Hepatocyte (in vitro differentiated cells): Measurements from ENCODE around the gene TLE7. TPM values are rescaled to one million over a fixed set of nuclear protein-coding genes. Genes with fewer than 3 reads are reported as not detected.

ENCODE experiments used
- DNase-seq: peaks from one replicate; pipeline ENCODE4 v3.0.0-alpha.2; 2016; ENCODE audit warnings: low spot score
- H2AFZ ChIP-seq: fragments of 200-600 bp; sonication (generic); 2 replicates; pipeline ENCODE4 v1.6.0; 2016; ENCODE audit warnings: antibody characterized with exemption, mild to moderate bottlenecking
- H3K27ac ChIP-seq: fragments of 200-600 bp; sonication (generic); 2 replicates; pipeline ENCODE4 v1.5.1; 2016; ENCODE audit warnings: mild to moderate bottlenecking
- H3K27me3 ChIP-seq: fragments of 200-600 bp; sonication (generic); 2 replicates; pipeline ENCODE4 v1.6.1; 2016
- H3K36me3 ChIP-seq: fragments of 200-600 bp; sonication (generic); replicated peaks from 2 replicates; pipeline ENCODE4 v1.5.1; 2016; ENCODE audit warnings: low read depth; ENCODE audit not compliant: insufficient read depth
- H3K4me1 ChIP-seq: fragments of 200-600 bp; sonication (generic); 2 replicates; pipeline ENCODE4 v1.5.1; 2016; ENCODE audit warnings: mild to moderate bottlenecking, moderate library complexity; ENCODE audit not compliant: insufficient read depth
- H3K4me2 ChIP-seq: fragments of 200-600 bp; sonication (generic); 2 replicates; pipeline ENCODE4 v1.6.0; 2016
- H3K4me3 ChIP-seq: fragments of 200-600 bp; sonication (generic); 2 replicates; pipeline ENCODE4 v1.5.1; 2016; ENCODE audit warnings: mild to moderate bottlenecking
- H3K79me2 ChIP-seq: fragments of 200-600 bp; sonication (generic); 2 replicates; pipeline ENCODE4 v1.6.0; 2017; ENCODE audit warnings: mild to moderate bottlenecking
- H3K9me2 ChIP-seq: fragments of 200-600 bp; sonication (generic); replicated peaks from 2 replicates; pipeline ENCODE4 v1.6.0; 2017; ENCODE audit warnings: mild to moderate bottlenecking; ENCODE audit not compliant: insufficient read depth
- H3K9me3 ChIP-seq: fragments of 200-600 bp; sonication (generic); 2 replicates; pipeline ENCODE4 v1.5.1; 2016; ENCODE audit warnings: low read depth, mild to moderate bottlenecking
- H4K20me1 ChIP-seq: fragments of 200-600 bp; sonication (generic); 2 replicates; pipeline ENCODE4 v1.6.0; 2016; ENCODE audit warnings: mild to moderate bottlenecking; ENCODE audit not compliant: insufficient read depth, poor library complexity, severe bottlenecking
- EZH2 ChIP-seq: fragments of 200-600 bp; sonication (generic); IDR thresholded peaks from 2 replicates; pipeline ENCODE4 v1.6.1; 2016; ENCODE audit warnings: antibody characterized with exemption, mild to moderate bottlenecking, borderline replicate concordance
- EZH2phosphoT487 ChIP-seq: fragments of 200-600 bp; sonication (generic); IDR thresholded peaks from one replicate; pipeline ENCODE4 v1.6.1; 2018; ENCODE audit warnings: antibody characterized with exemption, mild to moderate bottlenecking, low read depth, moderate library complexity; ENCODE audit not compliant: unreplicated experiment, severe bottlenecking
- WGBS: methylation state at CpG from one replicate; pipeline ENCODE4 v1.1.6; 2016; ENCODE audit warnings: low lambda C conversion rate; ENCODE audit errors: missing lambda C conversion rate; 5-methylcytosine and 5-hydroxymethylcytosine counted together
- polyA plus RNA-seq: library from polyadenylated mRNA; unstranded; fragments of >200 nt; fragmentation: Nextera tagmentation; extraction: Ambion mirVana; gene quantifications from 2 replicates; pipeline ENCODE4 v1.2.1, GENCODE V29; 2016
- total RNA-seq: library from RNA; depleted of rRNA; stranded (reverse); fragments of >200 nt; gene quantifications from 2 replicates; pipeline ENCODE4 v1.2.3, GENCODE V29; 2014
- TF ChIP-seq, protein P1 (sequence below): fragments of 200-600 bp; sonication (generic); IDR thresholded peaks from 2 replicates; pipeline ENCODE4 v1.5.1; 2016; ENCODE audit warnings: antibody characterized with exemption, mild to moderate bottlenecking; ENCODE audit not compliant: poor library complexity

TLE7 gene
- total RNA-seq: not detected in 2 replicates
- not detected in 2 replicates for polyA plus RNA-seq

DNA sequence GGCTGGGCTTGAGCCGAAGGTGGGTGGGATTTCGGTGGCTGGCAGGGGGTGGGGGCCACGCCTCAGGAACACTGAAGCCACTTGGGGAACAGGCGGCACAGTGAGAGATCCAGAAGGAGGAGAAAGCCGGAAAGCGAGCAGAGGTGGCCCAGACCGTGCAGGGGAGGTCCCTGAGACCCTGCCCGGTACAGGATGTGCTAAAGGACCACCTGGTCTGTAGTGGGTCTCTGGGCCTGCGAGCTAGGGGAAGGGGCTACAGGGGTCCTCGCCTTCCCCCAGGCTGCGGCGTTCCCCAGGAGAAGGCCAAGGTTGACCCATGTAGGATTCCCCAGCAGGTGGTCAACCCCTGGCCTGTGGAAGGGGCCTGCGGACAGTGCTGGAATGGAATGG lies at the start of gene TLE7:
TSS of gene TLE7 (minus strand) at position 4 of the 390 bp plus-strand sequence. CDS start 8,730 bp downstream, outside the sequence.
- H3K9me2 ChIP-seq: no peaks in the 10 kb centered on the region
- H3K36me3 ChIP-seq: no peaks in the 10 kb centered on the region
- no peaks in the 10 kb centered on the region for H3K79me2 ChIP-seq
- peaks cover 5% of the 10 kb centered on the region for H3K9me3 ChIP-seq
- TF ChIP-seq EZH2: no peak
- TF ChIP-seq EZH2phosphoT487: no peak
- TF ChIP-seq, protein P1, sequence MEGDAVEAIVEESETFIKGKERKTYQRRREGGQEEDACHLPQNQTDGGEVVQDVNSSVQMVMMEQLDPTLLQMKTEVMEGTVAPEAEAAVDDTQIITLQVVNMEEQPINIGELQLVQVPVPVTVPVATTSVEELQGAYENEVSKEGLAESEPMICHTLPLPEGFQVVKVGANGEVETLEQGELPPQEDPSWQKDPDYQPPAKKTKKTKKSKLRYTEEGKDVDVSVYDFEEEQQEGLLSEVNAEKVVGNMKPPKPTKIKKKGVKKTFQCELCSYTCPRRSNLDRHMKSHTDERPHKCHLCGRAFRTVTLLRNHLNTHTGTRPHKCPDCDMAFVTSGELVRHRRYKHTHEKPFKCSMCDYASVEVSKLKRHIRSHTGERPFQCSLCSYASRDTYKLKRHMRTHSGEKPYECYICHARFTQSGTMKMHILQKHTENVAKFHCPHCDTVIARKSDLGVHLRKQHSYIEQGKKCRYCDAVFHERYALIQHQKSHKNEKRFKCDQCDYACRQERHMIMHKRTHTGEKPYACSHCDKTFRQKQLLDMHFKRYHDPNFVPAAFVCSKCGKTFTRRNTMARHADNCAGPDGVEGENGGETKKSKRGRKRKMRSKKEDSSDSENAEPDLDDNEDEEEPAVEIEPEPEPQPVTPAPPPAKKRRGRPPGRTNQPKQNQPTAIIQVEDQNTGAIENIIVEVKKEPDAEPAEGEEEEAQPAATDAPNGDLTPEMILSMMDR: no peak
- no peak within 1 kb of the TSS for H3K4me2 ChIP-seq
- no peak for DNase-seq
- WGBS: 92% methylated on average over 13 of the region's 13 CpGs
- H2AFZ ChIP-seq: no peak within 1 kb of the TSS
- H3K27ac ChIP-seq: no peak within 1 kb of the TSS
- H3K27me3 ChIP-seq: no peaks in the 10 kb centered on the region
- H3K4me3 ChIP-seq: no peak within 1 kb of the TSS
- no peaks in the 10 kb centered on the region for H3K4me1 ChIP-seq
- H4K20me1 ChIP-seq: no peaks in the 10 kb centered on the region

DNA sequence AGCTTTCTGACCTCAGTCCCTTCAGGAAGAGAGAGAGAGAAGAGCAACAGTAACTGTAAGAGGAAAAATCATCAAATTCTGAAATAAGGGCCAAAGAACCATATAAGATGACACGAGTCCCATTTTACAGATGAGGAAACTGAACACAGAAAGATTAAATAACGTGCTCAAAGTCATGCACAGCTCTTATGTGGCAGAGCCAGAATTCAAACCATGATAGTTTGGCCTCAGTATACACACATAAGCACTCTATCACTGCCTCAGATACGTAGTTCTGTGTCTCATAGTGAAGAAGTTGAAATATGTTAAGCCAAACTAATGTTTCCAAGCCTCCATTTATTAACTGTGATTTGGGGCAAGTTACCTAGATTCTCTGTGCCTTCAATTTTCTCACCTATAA lies 49.2 kb upstream of the TLE7 start:
- H3K36me3 ChIP-seq: no peaks in the 10 kb centered on the region
- no peak overlapping the region for H3K4me3 ChIP-seq
- no peaks in the 10 kb centered on the region for H3K9me2 ChIP-seq
- WGBS: 73% methylated on average over 3 of the region's 3 CpGs
- no peaks in the 10 kb centered on the region for H3K27me3 ChIP-seq
- no peaks in the 10 kb centered on the region for H4K20me1 ChIP-seq
- no peaks in the 10 kb centered on the region for H3K79me2 ChIP-seq
- TF ChIP-seq, protein P1: no peak
- TF ChIP-seq EZH2: no peak
- TF ChIP-seq EZH2phosphoT487: no peak
- H3K4me1 ChIP-seq: no peaks in the 10 kb centered on the region
- H3K9me3 ChIP-seq: no peaks in the 10 kb centered on the region
- H3K27ac ChIP-seq: no peak overlapping the region
- DNase-seq: no peak
- no peak overlapping the region for H3K4me2 ChIP-seq
- H2AFZ ChIP-seq: no peak overlapping the region

DNA sequence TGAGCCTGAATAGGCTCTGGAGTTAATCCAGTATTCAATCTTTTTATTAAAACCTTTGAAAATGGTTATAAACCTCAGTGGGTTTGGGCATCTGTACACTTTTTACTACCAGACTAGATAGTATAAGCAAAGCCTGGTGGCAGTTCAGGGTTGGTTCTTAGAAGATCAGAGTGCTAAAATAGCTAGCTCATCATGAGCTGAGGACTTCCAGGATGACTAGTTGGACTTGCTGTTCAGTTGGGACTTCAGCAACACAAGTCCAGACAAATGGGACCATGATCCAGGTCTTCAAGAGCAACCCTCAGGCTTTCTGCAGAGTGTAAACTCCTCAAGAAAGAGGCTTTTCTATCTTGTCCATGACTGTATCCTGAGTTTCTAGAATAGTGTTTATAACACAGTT lies 48.5 kb upstream of the TLE7 start:
- no peak overlapping the region for H3K27ac ChIP-seq
- no peak for TF ChIP-seq EZH2phosphoT487
- TF ChIP-seq EZH2: no peak
- TF ChIP-seq, protein P1: no peak
- no peaks in the 10 kb centered on the region for H3K27me3 ChIP-seq
- DNase-seq: no peak
- H4K20me1 ChIP-seq: no peaks in the 10 kb centered on the region
- no peaks in the 10 kb centered on the region for H3K9me3 ChIP-seq
- H3K4me1 ChIP-seq: no peaks in the 10 kb centered on the region
- H3K79me2 ChIP-seq: no peaks in the 10 kb centered on the region
- H3K36me3 ChIP-seq: no peaks in the 10 kb centered on the region
- no peak overlapping the region for H3K4me3 ChIP-seq
- H3K4me2 ChIP-seq: no peak overlapping the region
- H3K9me2 ChIP-seq: no peaks in the 10 kb centered on the region
- H2AFZ ChIP-seq: no peak overlapping the region

DNA sequence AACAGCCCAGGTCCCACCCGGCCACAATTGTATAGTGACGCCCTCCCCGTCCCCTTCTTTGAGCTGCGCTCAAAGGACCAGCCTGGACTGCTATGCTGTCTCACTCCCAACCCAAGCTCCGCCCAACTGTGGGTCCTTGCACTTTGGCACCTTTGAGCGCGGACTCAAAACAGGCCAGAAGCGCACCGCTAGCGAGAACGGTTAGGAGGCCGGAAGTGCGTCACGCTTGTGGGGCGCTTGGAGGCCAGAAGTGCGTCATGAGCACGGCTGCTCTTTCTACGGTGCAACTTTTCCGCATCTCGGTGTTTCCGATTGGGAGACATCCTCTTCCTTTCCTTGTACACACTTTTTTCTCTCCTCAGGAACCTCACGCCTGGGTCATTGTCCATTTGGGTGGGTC lies 47.3 kb upstream of the TLE7 start, which contains the start of gene ZNF19:
TSS of gene ZNF19 (minus strand) at position 203 of the 400 bp plus-strand sequence. CDS start 7,210 bp downstream, outside the sequence.
- Histone ChIP-seq H3K4me1 (no peaks in the 10 kb centered on the region), H3K9me2 (no peaks in the 10 kb centered on the region), H3K9me3 (no peaks in the 10 kb centered on the region), H2AFZ (no peak within 1 kb of the TSS), H4K20me1 (no peaks in the 10 kb centered on the region), H3K27me3 (no peaks in the 10 kb centered on the region), H3K36me3 (no peaks in the 10 kb centered on the region), H3K4me3 (no peak within 1 kb of the TSS), H3K4me2 (no peak within 1 kb of the TSS), H3K27ac (no peak within 1 kb of the TSS), H3K79me2 (no peaks in the 10 kb centered on the region)
- DNase-seq: no peak
- TF ChIP-seq EZH2 (no peak), EZH2phosphoT487 (no peak)
- TF ChIP-seq, protein P1: no peak
- 95% methylated on average over 22 of the region's 22 CpGs for WGBS
